NB4 (cell line): ENCODE measurements around the gene SAP25.

Experiments used
- CTCF ChIP-seq: IDR thresholded peaks from one replicate; pipeline ENCODE4 v1.5.1; 2012; ENCODE audit warnings: low read depth, low read length
- MAX ChIP-seq: IDR thresholded peaks from 2 replicates; pipeline ENCODE4 v1.6.1; 2011; ENCODE audit warnings: low read depth, low read length
- POLR2A ChIP-seq: IDR thresholded peaks from 2 replicates; pipeline ENCODE4 v1.6.1; 2011; ENCODE audit warnings: mild to moderate bottlenecking; ENCODE audit not compliant: insufficient read length; ENCODE audit errors: extremely low read depth

- TF ChIP-seq POLR2A (no peak), CTCF (no peak), MAX (peak; percentile 38; the same call in 1 of the 2 replicates)
Observed at GRCh38 chr7:100545360-100546128, 28.2 kb downstream of the SAP25 start.
